NK-92 (cell line): ENCODE results near the gene FAM3D.
"Not testable (repeated sequence)": the region's sequence is repeated elsewhere in the genome, so short reads cannot be mapped to it uniquely, and the experiment has no call there.

Experiments
- DNase-seq: peaks from one replicate; lab custom pipeline; 2025; ENCODE audit not compliant: unreplicated experiment; lab: John Stamatoyannopoulos, UW

FAM3D gene, protein sequence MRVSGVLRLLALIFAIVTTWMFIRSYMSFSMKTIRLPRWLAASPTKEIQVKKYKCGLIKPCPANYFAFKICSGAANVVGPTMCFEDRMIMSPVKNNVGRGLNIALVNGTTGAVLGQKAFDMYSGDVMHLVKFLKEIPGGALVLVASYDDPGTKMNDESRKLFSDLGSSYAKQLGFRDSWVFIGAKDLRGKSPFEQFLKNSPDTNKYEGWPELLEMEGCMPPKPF

DNA sequence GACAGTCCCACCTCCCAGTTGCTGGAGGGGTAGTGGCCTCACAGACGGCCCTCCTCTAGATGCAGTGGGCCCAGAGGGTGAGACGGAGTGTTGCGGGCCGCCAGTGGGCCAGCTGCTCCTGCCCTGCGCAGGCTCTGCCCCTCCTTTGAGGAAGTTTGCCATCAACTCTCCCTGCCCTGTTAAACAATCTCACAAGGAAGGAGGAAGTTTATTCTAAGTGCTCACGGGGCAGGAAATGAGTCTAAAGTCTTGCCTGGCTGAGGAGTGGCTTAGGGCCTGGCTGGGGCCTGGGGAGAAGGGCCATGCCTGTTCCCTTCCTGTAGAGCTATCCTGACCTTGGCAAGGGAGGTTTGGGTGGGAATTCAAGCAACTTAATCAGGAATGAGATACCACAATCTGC, at the start of gene FAM3D:
Gene FAM3D (minus strand): TSS at position 92 of the 400 bp plus-strand sequence. CDS start 11,211 bp downstream, outside the sequence.
- DNase-seq, result no peak

DNA sequence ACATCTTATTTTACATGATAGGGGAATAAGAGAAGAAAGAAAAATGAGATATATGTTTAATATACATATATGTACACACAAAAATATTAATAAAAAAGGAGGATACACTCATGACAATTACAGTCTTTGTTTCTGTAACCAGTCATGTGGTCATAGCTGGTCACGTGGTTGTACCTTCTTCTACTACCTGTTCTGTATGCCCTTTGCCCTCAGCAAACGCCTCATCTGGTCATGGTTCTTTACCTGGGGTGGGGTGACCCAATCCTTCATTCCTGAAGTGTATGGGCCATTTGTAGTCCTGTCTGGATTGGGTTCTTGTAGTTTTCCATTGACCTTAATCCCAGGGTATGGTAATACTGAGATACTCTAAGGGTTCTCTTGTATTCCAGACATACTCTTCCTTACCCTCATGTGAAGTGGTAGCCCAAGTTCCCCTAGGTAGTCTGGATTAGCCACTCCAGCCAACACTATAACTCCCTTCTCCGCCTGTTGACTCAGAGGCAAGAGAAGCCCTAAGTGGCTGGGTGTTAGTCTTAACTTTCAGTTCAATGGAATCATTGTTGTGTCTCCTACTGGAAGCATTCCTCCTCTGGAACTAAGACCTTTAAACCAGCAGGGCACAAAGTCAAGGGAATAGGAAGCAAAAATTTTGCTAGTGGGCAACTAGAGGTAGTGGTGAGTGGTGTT, 47.3 kb upstream of the FAM3D start:
- no peak for DNase-seq

DNA sequence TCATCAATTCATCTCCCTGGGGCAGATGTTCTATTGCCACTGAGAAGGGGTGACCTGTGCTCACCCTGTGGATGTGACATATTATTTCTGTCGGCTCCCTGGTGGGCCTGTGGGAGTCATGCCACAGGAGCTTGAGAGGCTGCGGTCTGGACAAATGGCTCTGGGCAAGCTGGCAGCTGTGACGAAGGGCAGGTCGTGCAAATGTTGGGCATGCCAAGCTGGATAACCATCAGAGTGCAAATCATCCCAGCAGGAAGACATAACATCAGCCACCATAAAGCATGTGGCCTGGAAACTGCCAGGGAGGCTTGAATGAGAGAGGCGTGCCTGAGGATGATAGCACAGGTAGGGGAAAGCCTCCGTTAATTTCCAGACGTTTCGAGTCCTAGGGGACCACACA, 45.3 kb upstream of the FAM3D start:
- no peak for DNase-seq

DNA sequence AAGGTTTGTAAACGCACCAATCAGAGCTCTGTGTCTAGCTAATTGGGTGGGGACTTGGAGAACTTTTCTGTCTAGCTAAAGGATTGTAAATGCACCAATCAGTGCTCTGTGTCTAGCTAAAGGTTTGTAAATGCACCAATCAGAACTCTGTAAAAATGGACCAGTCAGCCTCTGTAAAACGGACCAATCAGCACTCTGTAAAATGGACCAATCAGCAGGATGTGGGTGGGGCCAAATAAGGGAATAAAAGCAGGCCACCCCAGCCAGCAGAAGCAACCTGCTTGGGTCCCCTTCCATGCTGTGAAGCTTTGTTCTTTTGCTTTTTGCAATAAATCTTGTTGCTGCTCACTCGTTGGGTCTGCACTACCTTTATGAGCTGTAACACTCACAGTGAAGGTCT, 42.4 kb upstream of the FAM3D start:
- DNase-seq, result not testable (repeated sequence)

DNA sequence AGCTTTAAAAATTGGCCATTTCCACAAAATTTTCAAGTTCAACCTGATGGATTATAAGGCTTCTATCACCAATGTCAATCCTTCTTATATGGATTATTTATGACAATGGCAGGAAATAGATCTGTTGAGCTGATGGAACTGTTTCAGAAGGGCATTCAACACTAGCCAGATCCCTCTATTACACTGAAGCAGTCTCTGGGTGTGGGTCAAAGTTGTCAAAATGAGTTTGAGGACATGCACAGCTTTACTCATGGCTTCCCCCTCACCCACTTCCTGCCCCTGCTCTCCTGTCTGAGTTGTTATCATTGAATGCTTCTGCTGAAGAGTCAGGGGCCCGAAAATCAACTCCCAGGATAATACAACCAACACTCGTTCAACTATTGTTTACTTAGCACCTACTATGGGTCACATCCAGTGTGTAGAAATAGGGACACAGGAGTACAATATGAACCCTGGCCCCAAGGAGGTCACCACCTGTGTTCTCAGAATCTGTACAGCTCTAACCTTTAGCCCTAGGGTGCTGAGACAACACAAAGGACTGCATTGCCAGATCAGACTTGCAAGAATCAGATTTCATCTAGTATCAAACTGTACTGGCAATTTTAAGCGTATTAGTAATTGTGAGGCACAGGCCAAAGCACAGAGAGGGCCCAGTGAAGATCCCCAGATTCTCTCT, 41.7 kb upstream of the FAM3D start:
- DNase-seq, result no peak

DNA sequence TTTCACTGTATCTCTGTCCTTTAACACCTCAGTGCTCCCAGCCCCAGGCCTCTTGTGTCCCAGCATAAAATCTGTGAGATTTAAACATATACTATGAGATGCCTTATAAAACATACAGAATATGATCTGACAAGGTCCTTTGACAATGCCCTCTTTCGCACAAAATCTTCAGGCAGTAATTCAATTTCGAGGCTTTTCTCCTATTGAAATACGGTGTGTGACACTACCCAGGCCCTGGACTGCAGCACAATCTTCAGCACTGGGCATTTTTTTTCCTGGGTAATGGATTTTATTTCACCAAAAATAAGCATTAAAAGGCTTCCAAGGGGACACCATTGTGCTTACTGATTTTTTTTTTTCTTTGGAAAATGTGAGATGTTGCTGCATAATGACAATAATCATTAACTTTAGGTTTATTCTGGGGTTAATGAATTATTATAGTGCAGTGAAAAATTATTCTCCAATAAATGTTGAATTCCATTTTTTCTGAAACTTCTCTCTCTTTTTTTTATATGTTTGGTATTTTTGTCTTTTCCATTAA, 40.9 kb upstream of the FAM3D start:
- DNase-seq, result no peak

DNA sequence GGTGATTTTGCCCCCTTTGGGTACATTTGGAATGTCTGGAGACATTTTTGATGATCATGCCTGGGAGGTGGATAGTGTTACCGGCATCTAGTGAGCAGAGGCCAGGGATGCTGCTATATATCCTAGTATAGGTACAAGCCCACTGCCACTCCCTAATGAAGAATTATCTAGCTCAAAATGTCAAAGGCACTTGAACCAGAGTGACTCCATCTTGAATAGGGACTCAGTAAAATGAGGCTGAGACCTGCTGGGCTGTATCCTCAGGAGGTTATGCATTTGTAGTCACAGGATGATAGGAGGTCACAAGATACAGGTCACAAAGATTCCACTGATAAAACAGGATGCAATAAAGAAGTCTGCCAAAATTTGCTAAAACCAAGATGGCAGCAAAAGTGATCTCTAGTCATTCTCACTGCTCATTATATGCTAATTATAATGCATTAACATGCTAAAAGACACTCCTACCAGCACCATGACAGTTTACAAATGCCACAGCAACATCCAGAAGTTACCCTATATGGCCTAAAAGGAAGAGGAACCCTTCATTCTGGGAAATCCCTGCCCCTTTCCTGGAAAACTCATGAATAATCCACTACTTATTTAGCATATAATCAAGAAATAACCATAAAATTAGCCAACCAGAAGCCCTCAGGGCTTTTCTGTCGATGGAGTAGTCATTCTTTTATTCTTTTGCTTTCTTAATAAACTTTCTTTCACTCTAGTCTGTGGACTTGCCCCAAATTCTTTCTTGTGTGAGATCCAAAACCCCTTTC, 40.0 kb upstream of the FAM3D start:
- no peak for DNase-seq

DNA sequence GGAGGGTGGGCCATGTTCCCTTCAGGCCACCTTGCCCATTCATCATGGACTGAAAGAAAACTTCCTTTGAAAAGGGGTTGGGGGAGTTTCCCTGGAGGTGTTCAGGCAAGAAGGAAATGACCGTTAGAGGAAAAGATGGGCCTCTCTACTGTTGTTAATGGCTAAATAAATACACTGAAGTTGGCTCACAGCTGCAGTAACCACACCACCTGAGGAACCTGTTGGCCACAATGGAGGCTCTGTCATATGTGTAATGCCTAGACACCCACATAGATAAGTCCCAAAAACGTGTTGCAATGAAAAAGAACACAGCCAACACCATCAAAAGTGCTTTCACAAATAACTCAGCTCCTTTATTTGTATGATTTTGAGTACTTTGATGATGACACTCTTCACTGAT, 38.2 kb upstream of the FAM3D start:
- no peak for DNase-seq

DNA sequence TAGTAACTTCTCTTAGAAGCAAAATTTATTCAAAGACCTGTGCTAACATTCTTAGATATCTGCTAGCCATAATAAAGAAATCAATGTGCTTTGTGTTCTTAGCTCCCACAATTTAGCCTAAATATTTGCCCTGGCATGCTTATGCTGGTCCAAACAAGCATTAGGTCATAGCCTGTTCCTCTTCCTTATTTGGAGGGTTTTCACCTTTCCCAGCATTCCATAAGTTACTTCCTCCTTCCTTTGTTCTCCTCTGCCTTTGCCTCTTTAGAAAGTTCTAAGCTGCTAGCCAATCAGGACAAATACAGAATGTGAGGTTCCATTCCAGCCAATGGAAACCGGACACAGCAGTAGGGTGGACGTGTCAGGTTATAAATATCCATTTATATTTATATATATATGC, 37.7 kb upstream of the FAM3D start:
- not testable (repeated sequence) for DNase-seq

DNA sequence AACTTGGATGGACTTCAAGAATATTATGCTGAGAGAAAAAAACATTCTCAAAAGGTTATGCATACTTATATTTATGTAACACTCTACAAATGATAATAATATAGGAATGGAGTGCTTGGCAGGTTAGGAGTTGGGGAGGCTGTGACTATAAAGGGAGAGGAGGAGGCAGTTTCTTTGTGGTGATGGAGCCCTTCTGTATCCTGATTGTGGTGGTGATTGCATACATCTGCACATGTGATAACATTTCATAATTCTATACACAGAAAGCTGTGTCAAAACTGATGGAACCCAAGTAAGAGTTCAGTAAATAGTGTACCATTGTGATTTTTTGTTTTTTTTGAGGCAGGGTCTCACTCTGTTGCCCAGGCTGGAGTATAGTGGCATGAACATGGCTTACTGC, 31.7 kb upstream of the FAM3D start:
- no peak for DNase-seq

DNA sequence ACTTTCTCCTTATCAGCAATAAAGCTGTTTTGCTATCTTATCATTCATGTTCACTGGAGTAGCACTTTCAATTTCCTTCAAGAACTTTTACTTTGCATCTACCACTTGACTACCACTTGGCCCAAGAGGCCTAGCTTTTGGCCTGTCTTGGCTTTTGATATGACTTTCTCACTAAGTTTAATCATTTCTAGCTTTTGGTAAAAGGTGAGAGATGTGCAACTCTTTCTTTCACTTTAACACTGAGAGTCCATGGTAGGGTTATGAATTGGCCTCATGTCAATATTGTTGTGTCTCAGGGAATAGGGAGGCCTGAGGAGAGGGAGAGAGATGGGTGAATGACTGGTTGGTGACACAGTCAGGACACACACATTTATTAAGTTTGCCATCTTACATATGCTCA, 31.0 kb upstream of the FAM3D start:
- DNase-seq, result no peak

DNA sequence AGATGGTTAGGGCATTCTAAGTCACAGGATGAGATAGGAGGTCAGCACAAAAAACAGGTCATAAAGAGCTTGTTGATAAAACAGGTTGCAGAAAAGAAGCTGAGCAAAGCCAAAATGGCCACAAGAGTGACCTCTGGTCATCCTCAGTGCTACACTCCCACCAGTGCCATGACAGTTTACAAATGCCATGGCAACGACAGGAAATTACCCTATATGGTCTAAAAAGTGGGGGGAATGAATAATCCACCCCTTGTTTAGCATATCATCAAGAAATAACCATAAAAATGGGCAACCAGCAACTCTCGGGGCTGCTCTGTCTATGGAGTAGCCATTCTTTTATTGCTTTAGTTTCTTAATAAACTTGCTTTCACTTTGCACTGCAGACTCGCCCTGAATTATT, 30.2 kb upstream of the FAM3D start:
- DNase-seq, result not testable (repeated sequence)

DNA sequence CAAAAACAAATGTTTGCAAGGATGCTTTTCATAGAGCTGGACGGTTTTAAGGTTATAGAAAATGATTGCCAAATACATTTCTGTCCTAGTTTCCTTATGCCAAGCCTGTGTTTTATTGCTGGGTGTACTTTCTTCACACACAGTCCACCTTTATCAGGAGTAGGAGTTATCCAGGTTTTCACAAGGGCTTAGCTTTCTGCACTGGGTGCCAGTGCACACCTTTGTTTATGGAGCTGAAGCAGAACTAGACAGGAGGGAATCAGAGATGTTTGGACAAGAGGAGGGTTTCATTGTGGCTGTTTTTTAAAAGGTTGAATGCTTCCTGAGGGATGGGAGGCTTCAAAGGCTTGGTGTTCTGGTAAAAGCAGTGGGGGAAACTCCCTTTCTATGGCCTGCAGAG, 29.5 kb upstream of the FAM3D start:
- no peak for DNase-seq

DNA sequence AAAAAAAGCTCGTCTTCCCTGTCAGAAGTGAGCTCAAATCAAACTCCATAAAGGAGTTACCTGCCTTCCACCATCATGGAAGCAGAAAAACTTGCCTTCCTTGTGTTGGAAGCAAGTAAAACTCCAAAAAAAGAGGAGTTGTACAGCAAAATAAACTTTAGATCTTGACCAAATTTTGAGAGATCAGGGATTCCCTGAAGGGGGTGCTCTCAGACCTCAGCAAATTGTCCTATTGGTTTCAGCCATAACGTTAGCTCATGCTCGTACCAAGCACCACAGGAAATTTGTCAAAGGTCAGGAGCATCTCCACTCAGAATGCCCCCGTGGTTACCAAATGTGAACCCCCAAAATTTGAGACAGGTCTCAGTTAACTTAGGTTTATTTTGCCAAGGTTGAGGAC, 28.7 kb upstream of the FAM3D start:
- DNase-seq, result not testable (repeated sequence)

DNA sequence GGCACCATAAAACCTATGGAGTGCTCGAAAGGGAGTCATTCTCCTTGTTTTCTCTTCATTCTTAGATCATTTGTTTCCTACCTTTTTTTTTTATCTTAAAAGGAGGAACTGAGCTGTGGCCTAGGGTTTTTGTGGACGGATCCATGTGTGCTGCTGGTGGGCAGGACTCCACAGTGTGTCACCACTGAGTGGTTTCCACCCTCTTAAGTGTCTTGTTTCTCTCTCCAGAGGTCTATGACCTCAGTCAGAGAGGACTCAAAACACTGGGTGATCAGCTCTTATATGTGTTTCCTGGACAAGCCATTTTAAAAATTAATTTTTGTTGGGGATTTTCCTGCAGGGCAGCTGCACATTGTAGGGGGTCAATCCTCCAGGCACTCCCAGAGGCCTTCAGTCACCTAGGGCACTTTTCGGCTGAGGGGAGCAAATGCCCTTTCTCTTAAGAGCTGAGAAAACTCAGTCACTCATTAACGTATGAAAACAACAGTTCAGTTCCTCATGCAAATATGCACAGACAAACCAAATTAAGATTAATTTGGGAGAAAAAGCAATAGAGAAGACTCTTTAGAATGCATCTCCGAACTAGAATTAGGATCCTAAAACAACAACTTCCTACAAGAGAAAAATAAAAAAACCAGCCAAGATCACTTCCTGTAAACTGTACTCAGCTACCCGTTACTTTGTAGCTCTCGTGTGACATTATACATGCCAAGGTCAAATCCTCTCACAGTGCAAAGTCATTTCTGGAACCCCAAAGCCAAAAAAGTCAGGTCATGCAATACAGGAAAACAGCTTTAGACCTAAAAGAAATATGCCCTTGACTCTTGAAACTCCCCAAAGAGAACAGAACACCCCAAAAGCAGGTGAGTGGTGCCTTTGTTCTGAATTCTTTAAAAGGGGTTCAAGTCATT, 27.6 kb upstream of the FAM3D start:
- no peak for DNase-seq

DNA sequence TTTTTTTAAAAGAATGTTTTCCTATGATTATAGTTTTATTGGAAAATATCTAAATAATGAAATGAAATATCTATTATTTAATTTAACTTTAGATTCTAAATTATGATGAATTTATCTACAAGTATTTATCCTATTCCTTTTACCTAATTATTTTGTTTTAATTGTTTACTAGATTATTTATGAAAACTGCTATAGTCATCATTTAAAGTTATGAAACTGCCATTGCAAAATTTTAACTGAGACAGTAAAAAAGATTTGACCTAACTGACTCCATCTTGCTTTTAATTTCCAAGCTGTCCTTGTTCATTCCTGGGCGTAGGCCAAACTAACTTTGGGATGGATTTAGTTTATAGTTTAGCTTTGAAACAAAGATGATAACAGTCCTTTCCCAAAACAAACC, 25.9 kb upstream of the FAM3D start:
- DNase-seq, result no peak

DNA sequence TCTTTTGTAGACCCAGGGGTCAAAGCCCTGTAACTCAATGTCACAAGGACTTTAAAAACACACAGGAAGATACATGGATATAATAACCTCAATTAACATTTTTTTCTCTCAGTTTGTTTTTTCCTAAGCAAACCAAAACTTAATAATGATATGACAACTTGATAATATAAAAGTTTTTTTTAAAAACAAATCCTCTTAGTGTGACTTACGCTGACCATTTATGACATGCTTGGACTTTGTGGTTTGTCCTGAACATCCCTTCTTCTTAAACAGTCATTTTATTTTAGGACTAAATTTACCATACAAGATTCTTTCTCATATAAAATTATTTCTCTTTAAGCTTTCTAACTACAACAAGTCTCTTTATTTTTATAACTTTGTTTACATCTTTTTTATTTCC, 25.4 kb upstream of the FAM3D start:
- DNase-seq, result no peak

DNA sequence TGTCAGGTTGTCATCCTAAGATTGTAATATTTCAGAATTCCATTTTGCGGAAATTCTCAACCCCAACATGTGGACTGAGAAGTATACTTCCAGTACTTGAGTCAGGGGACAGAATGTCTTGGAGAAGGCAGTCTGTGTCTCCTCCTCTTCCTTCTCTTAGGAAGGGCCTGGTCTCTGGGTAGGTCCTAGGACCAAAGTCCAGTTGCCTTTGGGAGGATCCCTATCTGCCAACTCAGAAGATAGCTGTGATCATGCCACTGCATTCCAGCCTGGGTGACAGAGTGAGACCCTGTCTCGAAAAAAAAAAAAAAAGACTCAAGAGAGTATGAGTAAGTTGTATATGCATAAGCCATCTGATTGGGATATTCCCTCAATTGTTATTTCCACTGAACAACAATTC, 23.9 kb upstream of the FAM3D start:
- DNase-seq, result no peak

DNA sequence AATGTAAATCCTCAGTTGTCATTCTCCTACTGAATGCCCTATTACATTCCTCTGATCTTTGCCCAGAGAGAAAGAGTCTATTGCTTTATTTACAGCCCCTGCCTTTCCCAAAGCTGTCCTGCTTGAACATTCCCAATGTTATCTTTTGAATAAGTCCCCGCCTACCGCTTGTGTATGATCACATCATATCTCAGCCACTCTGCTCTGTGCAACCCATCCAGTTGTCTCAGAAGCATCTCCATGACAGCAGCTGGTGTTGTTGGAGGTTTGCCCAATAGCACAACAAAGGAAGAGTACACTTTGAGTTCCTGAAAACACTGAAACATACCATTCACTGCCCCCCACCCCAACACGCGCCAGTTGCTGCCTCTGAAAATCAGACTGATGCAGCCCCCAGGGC, 22.0 kb upstream of the FAM3D start:
- DNase-seq, result no peak

DNA sequence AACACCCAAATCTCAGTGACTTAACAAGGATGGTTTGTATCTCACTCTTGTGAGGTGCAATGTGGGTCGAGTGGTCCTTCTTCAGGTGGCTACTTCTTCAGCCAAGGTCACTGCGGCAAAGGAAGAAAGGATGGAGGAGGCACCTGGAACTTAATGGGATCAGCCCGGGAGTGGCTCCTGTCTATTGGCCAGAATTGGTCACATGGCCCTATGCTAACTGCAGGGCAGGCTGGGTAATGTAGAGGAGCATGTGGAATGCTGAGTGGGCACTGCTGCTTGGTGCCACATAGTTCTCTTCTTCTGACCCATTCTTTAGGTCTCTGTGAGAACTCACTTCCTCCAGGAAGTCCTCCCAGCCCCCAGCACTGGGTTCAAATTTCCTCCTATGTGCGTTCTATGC, 20.3 kb upstream of the FAM3D start:
- no peak for DNase-seq
